Muscle of arm (tissue), 14 donors: ENCODE data around the gene MR1. TPM values are rescaled to one million over a fixed set of nuclear protein-coding genes. Genes with fewer than 3 reads are reported as not detected.
A peak's percentile ranks its signal among the peaks of the same experiment; 100 is the strongest.

Experiments
- DNase-seq: peaks from one replicate; pipeline ENCODE4 v3.0.0-alpha.2; 2013
- long read RNA-seq, 11 donors: transcript quantifications; one replicate each; lab custom pipeline, GENCODE V29; 2026
- polyA plus RNA-seq, 12 donors: library from polyadenylated mRNA; unstranded; fragments of 120-200 nt; gene quantifications; one replicate each; pipeline ENCODE4 v1.2.1, GENCODE V29; 2013; ENCODE audit not compliant: insufficient read length in 12 of 12

MR1 gene
- polyA plus RNA-seq: 1 to 10 TPM in 11 of 12 donors, not detected in 1; 3.4 to 8.5 (median 4.5) TPM
- long read RNA-seq, donor 1, partial matches to known transcripts: 0 of 2 reads
- long read RNA-seq, donor 1, other reads (novel, unspliced or antisense): 0 of 2 reads
- long read RNA-seq, donor 2, full-length matches to known transcripts: 2 of 2 reads
- long read RNA-seq, donor 2, partial matches to known transcripts: 0 of 2 reads
- long read RNA-seq, donor 2, other reads (novel, unspliced or antisense): 0 of 2 reads
- long read RNA-seq, donor 3, partial matches to known transcripts: 0 of 1 reads
- long read RNA-seq, donor 3, other reads (novel, unspliced or antisense): 0 of 1 reads
- long read RNA-seq, donor 4: 0 reads
- long read RNA-seq, donor 5: 0 reads
- long read RNA-seq, donor 6: 0 reads
- long read RNA-seq, donor 7, partial matches to known transcripts: 0 of 1 reads
- long read RNA-seq, donor 7, other reads (novel, unspliced or antisense): 0 of 1 reads
- long read RNA-seq, donor 8, partial matches to known transcripts: 0 of 1 reads
- long read RNA-seq, donor 8, other reads (novel, unspliced or antisense): 0 of 1 reads
- long read RNA-seq, donor 9, partial matches to known transcripts: 0 of 1 reads
- long read RNA-seq, donor 9, other reads (novel, unspliced or antisense): 0 of 1 reads
- long read RNA-seq, donor 10: 0 reads
- long read RNA-seq, donor 11: 0 reads

DNA sequence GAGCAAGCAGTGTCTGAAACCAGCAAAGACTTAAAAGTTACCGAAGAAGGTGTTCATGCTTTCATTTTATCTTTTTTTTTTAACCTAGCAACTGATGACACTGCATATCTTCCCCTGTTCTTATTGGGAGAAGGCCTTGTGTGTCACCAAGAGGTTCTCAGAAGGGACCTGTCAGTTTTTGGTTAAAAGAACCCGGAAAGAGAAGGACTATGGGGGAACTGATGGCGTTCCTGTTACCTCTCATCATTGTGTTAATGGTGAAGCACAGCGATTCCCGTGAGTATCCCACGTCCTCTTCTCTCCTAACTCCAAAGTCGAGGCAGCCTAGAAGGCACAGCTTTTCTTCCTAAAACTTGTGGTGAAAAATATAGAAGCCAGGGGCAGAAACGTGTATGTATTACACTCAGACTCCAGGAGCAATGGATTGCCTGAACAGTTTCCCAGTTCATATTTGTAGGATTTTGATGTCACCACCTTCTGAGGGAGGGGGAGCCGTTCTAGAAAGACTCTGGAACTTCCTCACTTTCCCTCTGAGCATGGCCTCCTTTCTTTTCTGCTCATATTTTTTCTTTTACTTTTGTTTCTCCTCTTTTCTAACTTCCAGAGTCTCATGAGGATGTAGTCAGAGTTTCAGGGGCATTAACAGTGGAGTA lies at the start of gene MR1:
Gene MR1 (plus strand): TSS at position 185 of the 653 bp plus-strand sequence. CDS start 25 bp downstream, at position 210.
- DNase-seq: peak; percentile 83

DNA sequence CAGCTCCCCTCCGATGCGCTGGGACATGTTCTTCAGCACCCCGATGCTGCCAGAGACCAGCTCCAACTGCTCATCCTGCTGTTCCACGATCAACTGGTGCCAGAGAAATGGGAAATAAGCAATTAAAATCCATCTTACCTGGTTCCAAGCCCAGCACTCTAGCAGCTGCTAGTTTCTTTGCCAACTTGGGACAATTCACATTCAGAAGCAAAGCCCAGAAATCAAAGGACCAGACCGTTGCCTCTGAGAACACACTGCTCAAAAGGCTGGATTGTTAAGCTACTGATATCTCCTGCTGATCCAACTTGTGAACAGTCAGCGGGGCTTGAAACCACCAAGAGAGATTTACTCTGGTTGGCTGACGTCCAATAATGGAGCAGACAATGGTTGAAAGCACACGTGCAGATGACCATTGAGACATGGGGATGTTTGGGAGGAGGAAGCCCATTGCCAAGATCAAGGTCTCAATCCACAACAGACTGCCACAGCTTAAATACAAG lies 45.5 kb upstream of the MR1 start:
- DNase-seq: no peak

DNA sequence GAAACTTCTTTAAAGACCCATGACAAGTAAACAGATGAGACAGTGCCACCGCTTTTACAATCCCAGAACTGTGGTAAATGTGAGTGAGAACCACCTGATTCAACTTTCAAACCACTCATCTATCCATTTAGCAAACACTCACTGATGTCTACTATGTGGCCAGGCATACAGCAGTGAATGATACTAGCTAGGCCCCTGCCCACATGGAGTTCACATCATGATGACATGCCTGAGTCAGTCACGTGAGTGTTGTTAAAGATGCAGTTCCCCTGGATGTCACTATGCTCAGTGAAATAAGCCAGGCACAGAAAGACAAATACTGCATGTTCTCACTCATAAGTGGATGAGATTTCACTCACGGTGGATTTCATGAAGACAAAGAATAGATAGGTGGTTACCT lies 39.5 kb upstream of the MR1 start:
- DNase-seq: no peak

DNA sequence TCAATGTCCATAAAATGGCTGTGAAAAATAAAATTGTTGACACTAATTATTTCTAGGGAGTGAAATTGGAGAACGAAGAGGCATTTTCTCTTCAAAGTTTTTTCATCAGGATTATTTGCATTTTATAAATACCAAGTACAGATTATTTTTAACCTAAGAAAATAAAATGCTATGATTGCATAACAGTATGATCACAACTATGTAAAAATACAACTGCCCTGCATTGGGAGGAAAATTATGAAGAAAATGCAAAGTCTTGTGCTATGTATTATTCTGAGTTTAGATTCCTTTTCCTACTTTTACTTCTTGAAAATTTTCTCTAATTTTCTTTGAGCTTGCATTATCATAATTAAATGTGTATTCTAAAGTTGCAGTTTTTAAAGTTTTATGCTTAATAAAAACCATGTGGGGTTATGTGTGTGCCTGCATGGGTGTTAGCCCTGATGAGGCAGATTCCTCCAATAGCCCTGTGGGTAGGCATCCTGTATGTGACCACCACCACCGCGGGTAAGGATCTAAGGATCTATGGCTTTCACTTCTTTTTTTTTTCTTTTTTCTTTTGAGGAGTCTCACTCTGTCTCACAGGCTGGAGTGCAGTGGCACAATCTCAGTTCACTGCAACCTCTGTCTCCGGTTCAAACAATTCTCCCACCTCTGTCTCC lies 35.8 kb upstream of the MR1 start:
- DNase-seq: no peak

DNA sequence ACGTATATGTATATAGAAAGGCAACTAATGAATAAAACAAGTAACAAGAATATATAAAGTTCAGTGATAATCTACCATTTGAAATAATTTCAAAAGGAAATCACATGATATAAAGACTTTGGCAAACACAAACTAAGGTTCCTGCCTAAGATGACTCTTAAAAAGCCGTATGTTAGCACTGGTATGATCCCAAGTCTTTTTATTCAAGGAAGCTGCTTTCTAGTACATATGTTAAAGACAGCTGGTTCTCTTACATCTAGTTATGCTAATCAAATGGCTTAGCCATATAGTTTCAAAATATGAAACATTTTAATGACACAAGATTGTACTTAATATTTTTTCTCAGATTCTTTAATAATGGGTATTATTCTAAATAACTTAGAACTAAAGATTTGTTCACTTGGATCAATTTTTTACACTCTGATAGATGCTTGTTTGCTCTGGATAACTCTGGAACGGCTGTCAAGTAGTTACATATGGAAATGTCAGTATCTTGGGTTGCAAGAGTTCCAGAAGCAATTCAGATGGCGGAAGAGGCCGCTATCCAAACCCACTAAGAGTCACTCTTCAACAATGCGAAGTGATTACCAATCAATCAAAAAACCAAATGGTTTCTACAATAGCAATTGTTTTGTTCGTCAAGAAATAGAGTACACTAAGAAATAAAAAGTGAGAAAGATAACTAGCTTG lies 32.5 kb upstream of the MR1 start:
- no peak for DNase-seq

DNA sequence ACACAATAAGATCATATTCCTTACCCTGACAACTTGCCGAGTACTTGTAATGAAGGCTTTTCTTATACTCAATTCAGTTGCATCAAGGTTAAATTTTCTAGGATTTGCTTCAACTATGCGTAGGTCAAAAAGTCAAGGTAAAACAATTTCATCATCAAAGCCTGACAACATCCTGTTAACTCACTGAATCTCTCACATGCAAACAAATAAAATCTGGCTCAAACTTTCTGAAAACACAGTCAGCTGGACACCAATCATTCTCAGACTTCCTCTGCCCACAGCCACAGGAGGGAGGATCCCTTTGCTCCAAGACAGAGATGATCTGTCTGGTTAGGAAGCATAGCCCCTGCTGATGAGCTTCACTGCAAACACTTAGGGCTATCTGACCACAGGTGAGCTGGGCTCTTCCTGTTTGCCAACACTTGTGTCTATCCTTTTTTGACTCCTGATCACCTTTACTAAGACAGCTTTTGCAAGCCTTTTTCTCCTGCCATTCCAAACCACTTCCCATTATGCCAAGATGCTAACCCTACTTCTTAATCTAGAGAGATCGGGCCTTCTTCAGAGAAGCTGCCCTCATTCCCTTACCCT lies 31.1 kb upstream of the MR1 start:
- no peak for DNase-seq

DNA sequence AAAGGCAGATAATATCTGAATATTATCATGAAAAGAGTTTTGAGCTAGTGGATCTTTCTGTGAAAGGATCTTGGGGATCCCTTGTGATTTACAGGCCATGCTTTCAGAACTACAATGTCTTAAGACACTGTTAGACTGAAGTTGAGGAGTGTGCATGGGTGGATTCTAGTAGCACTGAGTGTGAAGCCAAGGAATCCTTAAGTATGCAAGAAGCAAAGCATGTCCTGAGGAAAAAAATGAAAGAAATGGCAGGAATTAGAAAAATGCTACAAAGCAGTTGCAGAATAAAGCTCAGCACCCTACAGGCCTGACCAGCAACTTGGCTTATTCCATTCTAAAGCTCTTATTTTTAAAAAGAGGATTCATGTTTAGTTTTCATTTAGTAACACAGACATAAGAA lies 23.0 kb upstream of the MR1 start:
- no peak for DNase-seq

DNA sequence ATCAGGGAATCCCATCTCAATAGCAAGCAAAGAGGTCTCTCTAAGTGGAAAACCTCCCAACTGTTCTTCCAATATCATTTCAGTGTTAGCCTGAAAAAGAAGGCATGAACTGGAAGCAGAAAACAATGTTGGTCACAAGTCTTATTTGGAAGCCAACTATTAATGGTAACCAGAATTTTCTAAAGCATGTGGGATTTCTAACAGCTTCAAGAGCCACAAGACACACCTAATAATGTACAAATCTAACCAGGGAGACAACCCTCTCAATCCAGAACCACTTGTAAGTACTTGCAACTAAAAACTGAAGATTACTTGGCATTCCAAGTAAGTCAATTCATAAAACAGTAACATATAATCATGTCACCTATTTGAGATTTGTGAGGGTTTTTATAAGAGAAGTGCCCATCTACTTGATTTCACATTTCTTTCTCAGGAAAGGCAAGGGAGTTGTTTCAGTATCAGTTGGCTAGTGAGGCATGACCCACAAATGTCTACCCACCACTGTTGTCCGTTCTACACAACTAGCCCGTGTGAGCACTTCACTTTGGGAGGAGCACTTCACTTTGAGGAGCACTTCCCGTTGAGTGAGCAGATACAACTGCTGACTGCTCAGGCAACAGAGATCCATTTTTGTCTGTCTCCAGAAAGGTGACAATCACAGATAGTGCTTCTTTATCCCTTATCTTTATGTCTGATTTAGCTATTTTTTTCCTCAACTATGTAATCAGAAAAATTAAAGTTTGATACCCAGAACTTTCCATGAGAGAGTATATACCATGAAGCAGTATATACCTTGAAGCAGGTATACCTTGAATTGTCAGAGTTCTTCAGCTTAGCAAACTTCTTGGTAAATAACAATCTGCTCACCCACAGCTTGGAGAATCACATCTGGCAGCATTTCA lies 22.2 kb upstream of the MR1 start:
- DNase-seq: no peak

DNA sequence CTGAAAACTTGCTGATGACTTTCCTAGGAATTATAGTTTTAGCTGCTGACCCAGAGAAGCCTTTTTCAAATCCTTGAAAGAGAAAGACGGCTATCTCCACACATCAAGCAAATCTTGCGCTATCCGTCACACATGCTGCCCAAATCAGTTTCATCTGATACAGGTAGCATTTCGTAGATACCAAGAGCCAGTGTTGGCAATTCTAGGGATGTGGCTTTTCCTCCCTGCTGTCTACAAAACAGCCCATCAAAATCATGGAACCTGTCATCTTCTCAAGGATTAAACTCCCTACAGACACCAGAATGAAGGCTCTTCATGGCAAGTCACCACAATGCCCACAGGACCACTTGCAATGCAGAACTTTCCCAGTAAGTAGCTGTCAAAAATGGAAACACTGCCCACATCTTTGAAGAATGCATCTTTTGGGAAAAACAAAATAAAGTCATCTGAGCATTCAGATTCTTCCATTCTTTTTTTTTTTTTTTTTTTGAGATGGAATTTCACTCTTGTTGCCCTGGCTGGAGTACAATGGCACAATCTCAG lies 21.5 kb upstream of the MR1 start:
- no peak for DNase-seq

DNA sequence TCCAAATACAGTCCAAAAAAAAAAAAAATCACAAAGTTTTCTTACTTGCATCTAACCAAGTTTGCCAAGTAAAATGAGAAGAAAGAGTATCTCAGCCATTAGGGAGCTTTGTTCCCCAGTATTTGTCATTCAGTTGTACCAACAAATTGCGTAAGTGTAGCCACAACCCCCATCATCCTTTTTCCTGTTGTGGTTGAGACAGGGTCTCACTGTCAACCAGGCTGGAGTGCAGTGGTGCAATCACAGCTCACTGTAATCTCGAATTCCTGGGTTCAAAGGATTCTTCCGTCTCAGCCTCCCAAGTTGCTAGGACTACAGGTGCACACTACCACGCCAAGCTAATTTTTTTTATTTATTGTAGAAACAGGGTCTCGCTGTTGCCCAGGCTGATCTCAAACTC lies 20.6 kb upstream of the MR1 start:
- DNase-seq: no peak

DNA sequence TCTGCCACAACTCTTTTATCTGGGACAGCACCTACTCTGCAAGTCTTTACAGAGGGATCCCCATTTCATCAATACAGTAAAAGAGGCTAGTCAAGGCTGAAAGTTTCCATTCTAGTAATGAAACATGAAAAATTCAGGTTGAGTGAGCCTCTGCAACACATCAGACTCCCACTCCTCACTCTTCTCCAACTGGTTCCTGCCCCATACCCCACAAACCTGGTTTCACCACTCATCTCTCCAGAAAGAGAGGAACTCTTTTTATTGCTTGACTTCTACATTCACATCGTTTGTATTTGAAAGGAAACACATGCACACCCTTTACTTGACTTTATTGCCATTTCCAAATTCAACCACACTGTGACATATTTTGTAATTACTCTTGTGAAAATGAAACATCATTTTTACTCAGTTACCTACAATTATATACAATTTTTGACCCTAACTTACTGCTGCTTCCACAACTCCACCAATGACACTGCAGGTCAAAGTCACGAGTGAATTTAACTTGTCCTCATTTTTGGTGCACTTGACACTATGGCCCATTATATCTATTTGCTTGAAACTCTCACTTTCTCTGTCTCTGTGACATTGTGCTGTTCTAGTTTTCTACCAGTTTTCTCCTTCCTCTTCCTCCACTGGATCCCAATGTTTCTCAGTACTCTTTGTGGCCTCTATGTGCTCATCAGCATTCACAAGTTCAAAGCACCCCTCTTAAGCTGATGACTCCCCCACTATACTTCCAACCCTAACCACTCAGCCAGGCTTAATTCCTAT lies 19.1 kb upstream of the MR1 start:
- DNase-seq: no peak

DNA sequence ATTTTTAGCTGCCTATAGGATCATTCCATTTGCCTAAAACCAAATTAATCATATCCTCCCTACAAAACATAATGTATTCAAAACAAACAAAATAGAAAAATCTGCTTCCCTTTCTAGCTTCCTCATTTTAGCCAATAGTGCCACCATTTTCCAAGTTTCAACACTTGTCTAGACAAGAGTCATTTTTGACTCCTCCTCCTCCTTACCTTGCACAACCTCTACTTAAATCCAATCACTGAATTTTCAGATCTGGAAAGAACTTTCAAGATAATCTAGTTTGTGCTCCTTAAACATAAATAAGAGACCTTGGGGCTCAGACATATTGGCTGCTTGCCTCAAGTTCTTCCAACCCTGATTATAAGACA lies 18.6 kb upstream of the MR1 start:
- no peak for DNase-seq

DNA sequence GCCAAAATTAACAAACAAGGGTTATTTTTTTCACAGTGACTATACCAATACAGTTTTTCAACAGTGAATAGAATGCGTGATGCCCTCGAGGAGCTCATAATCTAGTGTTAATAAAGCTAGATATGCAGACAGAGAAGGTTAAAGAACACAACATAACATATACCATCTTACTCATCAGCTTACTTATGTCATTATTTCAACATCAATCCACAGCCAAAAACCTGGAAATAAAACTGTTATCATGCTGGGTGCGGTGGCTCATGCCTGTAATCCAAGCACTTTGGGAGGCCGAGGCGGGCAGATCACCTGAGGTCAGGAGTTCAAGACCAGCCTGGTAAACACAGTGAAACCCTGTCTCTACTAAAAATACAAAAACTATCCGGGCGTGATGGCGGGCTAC lies 17.2 kb upstream of the MR1 start:
- DNase-seq: no peak

DNA sequence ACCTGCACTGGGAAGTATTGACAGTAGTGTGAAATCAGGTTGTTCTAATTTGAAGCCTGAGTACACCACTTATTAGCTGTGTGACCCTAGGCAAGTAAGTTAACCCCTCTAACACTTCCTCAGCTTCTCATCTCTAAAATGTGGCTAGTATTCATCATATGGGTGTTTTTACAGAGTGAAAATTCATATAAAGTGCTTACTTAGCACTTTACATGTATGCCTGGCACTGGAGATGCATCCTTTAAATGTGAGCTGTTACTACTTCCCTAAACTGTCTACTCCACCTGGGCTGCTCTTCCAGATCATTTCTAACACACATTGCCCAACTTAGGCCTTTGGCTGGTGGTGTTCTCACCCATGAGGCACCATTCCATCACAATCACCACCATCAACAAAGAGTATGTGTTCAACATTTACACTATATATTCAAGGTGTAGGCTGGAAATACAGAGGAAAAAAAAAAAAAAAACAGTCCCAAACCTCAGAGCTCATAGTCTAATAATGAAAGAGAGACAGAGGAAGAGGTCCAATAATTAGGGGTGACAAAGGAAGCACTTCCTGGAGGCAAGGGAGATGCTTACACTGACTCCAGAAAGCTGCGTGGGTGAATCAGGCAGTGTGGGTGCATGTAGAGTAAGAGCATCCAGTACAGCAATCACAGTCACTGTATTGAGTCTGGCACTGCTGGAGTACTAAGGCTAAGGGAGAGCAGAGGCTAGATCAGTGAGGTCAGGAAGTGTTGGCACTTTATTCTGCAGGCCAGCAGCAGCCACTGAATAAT lies 14.7 kb upstream of the MR1 start:
- no peak for DNase-seq

DNA sequence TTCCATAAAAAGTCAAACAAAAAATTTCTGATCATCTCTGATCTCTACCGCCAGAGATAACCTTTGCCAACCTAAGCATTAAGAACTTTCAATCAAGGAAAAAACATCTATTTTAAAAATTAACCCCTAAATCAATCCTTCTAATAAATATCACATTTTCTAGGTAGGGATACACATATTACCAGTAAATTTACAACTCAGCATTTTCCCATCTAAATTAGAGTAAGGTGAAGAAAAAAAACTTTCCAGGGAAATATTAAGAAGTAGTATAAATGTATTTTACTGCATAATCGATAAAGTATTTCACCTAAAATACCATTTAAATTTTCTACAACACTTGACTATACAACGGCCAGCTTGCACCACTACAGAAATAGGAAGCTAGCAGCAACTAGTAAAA lies 12.6 kb upstream of the MR1 start:
- no peak for DNase-seq

DNA sequence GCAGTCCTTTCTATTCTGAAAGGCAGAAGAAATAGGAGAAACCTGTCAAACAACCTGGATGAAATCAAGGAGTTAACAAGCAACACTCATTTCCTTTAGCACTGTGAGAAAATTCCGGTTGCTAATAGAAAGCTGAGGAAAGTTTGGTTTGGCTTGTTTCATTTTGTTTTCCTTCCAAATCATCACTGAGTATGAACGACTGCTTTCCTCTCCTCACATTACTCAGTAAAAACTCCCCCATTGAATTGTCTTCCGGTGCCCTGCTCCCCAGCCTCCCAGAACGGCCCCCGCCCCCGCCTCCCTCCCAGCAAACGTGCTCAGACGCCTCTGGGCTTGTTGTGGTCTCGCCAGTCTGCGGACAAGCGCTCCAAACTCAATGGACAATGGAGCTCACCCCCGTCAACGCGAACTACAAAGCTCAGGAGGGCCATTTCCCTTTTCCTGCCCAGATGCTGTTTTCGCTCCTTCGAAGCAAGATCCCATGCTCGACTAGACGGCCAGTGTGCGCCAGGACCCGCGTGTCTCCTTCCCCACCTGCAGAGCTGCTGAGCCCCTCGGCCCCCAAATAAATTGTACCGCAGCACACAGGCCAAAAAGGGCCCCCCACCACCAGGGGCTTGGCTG lies 11.9 kb upstream of the MR1 start:
- peak; percentile 68 for DNase-seq

DNA sequence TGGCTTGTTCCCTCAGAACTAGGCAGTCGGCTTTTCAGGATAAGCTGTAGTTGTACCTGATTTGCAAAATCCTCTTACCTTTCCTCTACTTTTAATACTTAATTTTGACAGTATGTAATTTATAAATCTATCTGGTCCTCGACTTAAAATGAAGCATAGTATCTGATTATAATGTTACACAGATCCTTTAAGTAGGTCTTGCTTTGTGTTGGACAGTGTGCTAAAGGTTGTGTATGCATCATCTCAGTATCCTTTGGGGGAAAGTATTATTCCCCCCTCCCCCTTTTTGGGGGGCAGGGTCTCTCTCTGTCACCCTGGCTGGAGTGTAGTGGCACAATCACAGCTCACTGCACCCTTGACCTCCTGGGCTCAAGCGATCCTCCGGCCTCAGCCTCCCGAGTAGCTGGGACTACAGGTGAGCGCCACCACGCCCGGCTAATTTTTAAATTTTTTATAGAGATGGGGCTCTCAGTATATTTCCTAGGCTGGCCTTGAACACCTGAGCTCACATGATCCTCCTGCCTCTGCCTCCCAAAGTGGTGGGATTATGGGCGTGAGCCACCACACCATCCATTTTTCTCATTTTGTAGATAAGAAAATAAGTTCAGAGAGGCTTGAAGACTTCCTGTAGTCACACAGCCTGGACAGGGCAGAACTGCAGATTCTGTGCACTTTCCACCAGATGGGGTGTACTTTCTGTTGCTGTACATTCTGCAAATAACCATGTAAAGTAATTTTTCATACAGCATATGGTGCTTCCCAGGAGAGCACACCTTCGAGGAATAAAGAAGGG lies 10.3 kb upstream of the MR1 start:
- no peak for DNase-seq
